ENCODE data around the gene TPK1.

DNA sequence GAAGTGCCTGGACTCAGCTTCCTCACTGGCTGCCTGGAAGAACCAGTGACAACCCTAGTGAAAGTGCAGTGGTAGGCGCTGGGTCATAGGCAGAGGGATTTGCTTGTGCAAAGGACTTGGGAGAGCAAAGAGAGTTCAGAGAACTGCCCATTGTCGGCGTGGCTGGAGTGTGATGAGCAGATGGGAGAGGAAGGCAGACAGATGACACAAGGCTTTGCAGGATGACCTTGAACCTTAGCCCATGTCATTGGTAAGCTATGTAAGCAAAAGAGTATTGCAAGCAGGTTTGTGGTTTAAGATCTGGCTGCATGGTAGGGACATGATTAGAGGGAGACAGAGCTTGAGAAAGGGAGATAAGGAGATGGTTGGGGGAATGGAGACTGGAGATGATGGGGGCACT lies 397.1 kb downstream of the TPK1 start:
- TF ChIP-seq CEBPB (IDR thresholded peaks at IDR 0.05; ENCODE audit: low read depth, low read length) (no peak), POLR2A (IDR thresholded peaks at IDR 0.05; ENCODE audit: low read depth, low read length) (no peak), MXI1 (IDR thresholded peaks at IDR 0.05; ENCODE audit: borderline replicate concordance, low read depth, low read length) (no peak), BHLHE40 (IDR thresholded peaks at IDR 0.05; ENCODE audit: low read depth, low read length) (no peak), FOS (IDR thresholded peaks at IDR 0.05; ENCODE audit: low read depth, low read length) (no peak), RAD21 (IDR thresholded peaks at IDR 0.05; ENCODE audit: low read length) (no peak), SMC3 (IDR thresholded peaks at IDR 0.05; ENCODE audit: low read depth, low read length) (no peak), NFE2L2 (IDR thresholded peaks at IDR 0.05; ENCODE audit: low read depth, low read length) (no peak), MAZ (IDR thresholded peaks at IDR 0.05; ENCODE audit: borderline replicate concordance, low read depth, low read length) (no peak), RCOR1 (IDR thresholded peaks at IDR 0.05; ENCODE audit: insufficient replicate concordance, low read length) (no peak)
- TF ChIP-seq, protein P1, sequence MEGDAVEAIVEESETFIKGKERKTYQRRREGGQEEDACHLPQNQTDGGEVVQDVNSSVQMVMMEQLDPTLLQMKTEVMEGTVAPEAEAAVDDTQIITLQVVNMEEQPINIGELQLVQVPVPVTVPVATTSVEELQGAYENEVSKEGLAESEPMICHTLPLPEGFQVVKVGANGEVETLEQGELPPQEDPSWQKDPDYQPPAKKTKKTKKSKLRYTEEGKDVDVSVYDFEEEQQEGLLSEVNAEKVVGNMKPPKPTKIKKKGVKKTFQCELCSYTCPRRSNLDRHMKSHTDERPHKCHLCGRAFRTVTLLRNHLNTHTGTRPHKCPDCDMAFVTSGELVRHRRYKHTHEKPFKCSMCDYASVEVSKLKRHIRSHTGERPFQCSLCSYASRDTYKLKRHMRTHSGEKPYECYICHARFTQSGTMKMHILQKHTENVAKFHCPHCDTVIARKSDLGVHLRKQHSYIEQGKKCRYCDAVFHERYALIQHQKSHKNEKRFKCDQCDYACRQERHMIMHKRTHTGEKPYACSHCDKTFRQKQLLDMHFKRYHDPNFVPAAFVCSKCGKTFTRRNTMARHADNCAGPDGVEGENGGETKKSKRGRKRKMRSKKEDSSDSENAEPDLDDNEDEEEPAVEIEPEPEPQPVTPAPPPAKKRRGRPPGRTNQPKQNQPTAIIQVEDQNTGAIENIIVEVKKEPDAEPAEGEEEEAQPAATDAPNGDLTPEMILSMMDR (conservative IDR thresholded peaks at IDR 0.05; ENCODE audit: low read depth, low read length), result no peak
- TF ChIP-seq, protein P2, sequence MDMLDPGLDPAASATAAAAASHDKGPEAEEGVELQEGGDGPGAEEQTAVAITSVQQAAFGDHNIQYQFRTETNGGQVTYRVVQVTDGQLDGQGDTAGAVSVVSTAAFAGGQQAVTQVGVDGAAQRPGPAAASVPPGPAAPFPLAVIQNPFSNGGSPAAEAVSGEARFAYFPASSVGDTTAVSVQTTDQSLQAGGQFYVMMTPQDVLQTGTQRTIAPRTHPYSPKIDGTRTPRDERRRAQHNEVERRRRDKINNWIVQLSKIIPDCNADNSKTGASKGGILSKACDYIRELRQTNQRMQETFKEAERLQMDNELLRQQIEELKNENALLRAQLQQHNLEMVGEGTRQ (IDR thresholded peaks at IDR 0.05; ENCODE audit: low read depth, low read length), result no peak
- TF ChIP-seq, protein P3, sequence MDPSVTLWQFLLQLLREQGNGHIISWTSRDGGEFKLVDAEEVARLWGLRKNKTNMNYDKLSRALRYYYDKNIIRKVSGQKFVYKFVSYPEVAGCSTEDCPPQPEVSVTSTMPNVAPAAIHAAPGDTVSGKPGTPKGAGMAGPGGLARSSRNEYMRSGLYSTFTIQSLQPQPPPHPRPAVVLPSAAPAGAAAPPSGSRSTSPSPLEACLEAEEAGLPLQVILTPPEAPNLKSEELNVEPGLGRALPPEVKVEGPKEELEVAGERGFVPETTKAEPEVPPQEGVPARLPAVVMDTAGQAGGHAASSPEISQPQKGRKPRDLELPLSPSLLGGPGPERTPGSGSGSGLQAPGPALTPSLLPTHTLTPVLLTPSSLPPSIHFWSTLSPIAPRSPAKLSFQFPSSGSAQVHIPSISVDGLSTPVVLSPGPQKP (IDR thresholded peaks at IDR 0.05; ENCODE audit: borderline replicate concordance, low read depth, low read length), result no peak
